C4-2B (cell line): Measurements from ENCODE around the gene PHKB.

Experiments
- CTCF ChIP-seq: fragments of 450-650 bp; conservative IDR thresholded peaks from 2 replicates; pipeline ENCODE4 v1.5.1; 2017; ENCODE audit warnings: mild to moderate bottlenecking
- ZFX ChIP-seq: fragments of 450-650 bp; IDR thresholded peaks from 2 replicates; pipeline ENCODE4 v1.6.1; 2017

DNA sequence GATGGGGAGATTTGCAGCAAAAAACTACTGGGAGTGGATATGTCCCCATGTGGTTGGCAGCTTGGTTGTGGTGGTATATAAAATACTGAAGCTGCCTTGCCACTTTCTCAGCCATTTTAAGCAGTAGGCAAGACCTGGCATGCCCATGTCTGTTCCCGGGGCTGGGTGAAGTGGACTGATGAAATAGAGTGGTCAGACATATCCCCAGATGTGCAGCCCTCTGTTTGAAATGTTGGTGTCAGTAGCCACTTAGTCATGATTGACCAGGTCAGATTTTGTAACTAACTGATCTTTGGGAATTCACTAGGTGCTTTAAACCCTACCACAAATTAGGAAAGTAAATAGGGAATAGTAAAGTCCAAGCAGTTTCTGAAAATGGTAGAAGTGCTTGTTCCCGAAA lies 151.6 kb downstream of the PHKB start:
- TF ChIP-seq CTCF (no peak), ZFX (no peak)
